ENCODE measurements around the gene F2RL3.
"Not testable (repeated sequence)": the region's sequence is repeated elsewhere in the genome, so short reads cannot be mapped to it uniquely, and the experiment has no call there.

Gene F2RL3

DNA sequence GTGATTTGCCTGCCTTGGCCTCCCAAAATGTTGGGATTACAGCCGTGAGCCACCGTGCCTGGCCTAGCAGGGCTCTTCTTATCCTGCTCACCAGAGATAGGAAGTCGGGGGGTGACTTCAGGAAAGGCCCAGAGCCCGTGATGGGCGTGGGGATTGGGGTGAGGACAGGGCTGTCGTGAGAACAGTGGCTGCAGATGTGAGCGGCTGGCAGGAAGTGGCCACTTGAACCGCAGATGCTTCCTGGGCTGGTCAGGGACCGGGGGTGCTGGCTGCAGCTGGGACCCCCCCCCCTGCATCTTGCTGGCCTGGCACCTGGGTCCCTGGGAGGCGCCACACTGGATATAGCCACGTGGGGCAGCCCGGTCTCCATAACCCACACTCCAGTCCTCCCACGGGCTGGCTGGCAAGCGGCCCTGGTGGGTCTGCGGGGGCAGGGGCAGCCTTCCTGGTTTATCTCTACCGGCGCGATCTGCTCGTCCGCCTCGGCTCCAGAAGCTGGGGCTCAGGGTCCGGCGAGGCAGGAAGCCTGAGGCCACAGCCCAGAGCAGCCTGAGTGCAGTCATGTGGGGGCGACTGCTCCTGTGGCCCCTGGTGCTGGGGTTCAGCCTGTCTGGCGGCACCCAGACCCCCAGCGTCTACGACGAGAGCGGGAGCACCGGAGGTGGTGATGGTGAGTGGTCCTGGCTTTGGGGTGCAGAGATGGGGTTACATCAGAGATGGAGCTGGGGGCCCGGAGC is at the start of gene F2RL3:
Gene F2RL3, plus strand, starts transcription at position 371 of the 737 bp plus-strand sequence. Its CDS starts 191 bp downstream, at position 562.
- no peak for DNase-seq (ENCODE audit: low read depth)

DNA sequence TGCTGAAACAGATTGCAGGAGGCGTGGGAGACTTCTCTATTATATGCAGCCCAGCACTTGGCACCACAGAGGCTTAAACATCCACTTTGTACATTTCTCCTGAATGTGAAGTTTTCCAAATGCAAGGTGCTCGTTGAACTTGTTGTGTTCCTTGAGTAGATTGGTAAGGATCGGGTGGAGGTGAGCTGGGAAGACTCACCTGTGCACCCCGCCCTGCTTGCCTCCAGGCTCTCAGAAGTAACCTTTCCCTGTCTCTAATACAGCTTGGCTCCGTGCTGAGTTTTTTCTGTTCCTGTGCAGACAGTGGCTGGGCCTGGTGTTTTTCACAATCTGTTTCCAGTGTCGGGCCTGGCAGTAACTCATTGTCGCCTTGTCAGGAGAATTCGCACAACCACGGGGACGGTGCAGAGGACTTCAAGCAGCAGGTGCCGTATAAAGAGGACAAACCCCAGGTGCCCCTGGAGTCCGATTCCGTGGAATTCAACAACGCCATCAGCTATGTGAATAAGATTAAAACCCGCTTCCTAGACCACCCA is 47.3 kb upstream of the F2RL3 start:
- no peak for DNase-seq (ENCODE audit: low read depth)

DNA sequence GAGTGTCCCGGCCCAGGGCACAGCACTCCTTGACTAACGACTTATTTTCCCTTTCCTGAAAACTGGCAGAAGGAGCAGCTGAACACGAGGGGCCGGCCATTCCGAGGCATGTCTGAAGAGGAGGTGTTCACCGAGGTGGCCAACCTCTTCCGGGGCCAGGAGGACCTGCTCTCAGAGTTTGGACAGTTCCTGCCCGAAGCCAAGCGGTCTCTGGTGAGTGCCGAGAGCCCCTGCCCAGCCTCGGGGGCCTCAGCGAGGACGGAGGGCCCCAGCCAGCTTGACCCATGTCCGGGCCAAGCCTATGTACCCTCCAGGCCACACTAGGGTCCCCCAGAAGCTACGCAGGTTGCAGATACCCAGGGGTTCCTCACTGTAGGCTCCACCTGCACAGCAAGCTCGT is 41.9 kb upstream of the F2RL3 start:
- DNase-seq (ENCODE audit: low read depth) = no peak

DNA sequence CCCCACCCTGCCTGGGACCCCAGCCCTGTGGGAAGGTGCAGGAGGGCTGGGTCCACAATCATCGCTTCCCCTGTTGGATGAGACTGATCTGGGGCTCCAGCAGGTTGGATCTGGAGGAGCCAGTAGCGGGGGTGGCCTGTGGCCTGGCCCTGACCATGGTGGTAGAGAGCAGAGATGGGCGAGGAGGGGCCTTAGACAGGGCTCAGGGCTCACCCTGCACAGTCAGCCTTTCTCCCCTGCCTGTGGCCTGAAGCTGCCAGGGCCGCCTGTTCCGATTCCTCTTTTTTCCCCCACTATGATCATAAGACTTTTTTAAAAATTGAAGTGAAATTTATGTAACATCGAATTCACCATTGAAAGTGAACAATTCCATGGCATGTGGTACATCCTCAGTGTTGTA is 41.4 kb upstream of the F2RL3 start:
- no peak for DNase-seq (ENCODE audit: low read depth)

DNA sequence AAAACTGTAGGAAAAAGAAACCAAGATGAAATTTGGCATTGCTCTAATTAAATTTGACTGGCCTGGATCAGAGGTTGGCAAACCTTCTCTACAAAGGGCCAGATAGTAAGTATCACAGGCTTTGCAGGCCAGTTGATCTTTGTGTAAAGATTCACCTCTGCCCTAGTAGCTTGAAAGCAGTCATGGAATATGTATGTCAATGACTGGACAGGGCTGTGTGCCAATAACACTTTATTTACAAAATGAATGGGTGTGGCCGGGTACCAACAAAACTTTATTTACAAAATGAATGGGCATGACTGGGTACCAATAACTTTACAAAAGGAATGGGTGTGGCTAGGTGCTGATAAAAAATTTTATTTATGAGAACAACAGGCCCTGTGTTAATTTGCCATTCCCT is 39.6 kb upstream of the F2RL3 start:
- no peak for DNase-seq (ENCODE audit: low read depth)

DNA sequence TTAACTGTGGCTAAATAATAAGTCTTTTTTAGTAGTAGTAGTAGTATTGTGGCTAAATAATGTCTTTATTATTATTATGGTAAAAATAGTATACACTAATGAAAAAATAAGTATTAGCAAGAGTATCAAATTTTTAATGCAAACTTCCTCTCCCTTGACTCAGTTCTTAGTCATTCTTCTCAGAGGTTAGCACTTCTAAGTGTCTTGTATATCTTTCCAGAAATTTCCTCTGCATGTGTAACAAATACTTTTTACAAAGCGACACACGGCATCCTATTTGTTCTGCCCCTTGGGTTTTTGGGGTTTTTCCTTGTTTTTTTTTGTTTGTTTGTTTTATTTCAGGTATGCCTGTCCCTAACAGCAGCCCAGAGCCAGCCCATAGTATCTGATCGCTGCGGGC is 38.7 kb upstream of the F2RL3 start:
- no peak for DNase-seq (ENCODE audit: low read depth)

DNA sequence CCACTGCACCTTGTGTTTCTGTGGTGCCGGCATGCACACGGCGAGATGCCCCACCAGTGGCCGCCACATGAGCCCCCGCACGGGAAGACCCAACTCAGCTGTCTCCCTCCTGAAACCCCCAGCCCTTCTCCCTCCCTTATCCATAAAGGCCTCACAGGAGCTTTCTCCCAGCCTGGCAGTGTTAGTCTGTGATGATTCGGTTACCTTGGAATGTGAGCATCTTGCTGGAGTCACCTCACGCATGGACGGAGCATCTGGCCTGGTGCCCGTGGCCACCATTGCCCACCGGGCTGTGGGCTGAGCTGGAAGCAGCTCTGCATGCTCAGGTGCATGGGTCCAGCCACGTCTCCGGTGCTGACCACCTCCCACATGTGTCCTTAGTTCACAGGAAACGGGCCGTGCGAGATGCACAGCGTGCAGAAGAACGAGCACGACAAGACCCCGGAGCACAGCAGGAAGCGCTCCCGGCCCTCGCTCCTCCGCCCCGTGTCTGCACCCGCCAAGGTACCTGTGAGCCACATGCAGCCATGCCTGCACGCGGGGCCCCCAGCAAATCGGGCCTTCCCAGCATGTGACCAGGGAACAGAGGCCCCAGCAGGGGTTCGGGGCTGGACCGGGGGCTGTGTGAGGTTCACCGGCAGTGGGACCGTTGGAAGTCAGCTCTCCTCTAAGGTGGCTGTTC is 37.6 kb upstream of the F2RL3 start:
- no peak for DNase-seq (ENCODE audit: low read depth)

DNA sequence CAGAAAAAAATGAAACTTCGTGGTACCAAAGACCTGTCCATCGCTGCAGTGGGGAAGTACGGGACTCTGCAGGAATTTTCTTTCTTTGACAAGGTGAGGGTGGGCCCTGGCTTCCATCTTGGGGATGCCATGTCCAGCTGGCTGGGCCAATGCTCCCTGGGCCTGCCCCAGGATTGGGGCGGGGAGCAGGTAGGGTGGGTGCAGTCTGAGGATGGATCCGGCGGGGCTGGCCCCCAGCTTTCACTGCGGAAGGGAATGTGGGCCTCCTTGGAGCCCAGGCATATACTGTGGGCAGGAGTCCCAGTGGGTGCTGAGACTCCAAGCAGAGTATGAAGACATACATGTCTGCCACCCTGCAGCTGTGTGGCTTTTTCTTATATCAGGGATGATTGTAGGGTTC is 35.7 kb upstream of the F2RL3 start:
- no peak for DNase-seq (ENCODE audit: low read depth)

DNA sequence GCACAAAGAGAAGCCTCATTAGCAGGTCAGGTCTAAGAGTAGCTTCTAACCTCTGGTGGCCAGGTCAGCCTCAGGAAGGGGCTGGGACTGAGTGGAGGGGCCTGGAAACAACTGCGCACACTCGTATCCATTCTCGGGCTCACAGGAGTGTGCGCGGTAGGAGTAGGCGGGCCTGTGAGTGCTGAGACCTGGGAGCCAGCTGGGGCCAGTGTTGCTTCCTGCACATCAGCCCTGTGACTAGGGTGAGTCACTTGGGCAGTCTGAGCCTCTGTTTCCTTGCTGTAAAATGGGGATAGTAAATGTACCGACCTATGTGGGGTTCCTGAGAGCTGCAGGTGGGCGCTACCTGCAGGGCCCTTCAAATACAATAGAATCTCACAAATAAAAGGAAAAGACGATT is 32.7 kb upstream of the F2RL3 start:
- DNase-seq (ENCODE audit: low read depth) = no peak

DNA sequence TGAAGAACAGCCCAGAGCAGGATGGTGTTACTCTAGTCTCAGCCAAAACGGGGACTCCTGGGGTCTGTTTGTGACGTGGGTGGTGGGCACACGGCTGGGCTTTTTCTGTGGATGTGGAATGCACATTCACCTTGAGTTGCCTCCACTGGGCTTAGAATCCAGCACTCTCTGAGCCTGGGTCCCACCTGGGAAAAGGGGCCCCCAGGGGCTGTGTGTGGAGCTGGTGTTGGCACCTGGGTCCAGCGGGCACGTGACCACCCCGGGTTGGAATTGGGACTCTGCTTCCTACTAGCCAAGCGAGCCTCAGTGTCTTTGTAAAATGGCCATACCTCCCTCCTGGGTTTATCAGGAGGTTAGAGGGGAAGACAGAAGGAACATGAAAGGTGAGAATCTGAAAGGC is 29.2 kb upstream of the F2RL3 start:
- no peak for DNase-seq (ENCODE audit: low read depth)

DNA sequence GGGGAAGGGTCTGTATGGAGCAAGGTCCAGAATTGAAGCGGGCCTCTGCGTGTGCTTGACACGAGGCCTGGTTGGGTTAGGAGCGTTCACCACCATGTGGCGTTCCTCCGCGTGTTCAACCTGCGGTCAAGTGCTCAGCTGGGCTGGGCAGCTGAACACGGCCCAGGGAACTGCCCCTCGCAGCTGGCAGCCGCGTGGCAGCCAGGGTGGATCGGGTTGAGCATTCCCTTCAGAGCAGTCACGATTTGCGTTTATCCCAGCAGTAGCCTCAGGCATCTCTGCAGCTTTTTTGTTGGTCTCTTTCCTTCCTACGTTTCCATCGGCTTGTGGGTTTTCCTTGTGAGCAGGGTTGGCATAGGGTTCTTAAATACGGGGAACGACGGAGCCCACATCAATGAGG is 28.7 kb upstream of the F2RL3 start:
- no peak for DNase-seq (ENCODE audit: low read depth)

DNA sequence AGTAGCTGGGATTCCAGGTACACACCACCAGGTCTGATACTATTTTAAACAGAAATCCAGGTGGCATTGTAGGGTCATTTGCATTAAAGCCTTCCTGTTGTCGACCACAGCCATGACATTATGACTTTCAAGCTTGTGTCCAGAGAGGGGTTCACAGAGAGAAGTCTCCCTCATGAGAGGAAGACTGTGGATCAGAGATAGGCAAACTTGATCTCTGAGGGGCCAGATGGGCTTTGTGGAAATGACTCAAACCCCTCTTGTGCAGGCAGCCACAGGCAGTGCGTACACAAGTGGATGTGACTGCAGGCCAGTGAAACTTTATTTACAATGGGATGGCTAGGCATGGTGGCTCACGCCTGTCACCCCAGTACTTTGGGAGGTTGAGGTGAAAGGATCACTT is 27.8 kb upstream of the F2RL3 start:
- no peak for DNase-seq (ENCODE audit: low read depth)

DNA sequence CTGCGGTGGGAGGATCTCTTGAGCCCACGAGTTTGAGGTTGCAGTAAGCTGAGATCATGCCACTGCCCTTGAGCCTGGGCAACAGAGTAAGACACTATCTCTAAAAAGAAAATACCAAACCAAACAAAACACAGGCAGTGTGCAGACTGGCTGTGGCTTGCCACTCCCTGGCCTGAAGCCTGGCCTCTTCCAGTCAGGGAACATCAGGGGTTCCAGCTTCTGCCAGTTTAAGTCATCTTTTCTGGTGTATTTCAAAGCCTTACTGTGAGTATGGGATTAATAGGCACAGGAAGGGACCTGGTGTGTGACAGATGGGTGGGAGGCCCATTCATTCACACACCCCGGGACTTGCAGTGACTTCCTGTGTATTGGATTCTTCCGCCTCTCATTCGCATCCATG is 27.0 kb upstream of the F2RL3 start:
- no peak for DNase-seq (ENCODE audit: low read depth)

DNA sequence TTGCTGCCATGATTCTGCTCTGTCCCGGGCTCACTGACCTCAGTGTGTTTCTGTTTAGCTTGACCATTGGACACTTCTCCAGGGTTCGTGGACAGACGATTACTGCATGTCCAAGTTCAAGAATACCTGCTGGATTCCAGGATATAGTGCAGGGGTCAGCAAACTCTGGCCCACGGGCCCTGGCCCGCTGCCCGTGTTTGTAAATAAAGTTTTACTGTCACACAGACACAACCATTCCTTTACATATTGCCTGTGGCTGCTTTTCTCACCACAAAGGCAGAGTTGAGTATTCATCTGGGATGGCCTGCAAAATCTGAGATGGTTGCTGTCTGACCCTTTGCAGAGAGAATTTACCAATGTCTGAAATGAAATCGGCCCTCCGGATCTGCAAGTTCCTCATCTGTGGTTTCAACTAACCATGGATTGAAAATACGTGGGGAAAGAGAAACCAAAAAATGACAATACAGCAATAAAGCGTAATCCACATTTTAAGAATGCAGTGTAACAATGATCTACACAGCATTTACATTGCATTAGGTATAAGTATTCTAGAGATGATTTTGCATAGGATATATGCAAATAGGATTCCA is 25.9 kb upstream of the F2RL3 start:
- DNase-seq (ENCODE audit: low read depth) = no peak

DNA sequence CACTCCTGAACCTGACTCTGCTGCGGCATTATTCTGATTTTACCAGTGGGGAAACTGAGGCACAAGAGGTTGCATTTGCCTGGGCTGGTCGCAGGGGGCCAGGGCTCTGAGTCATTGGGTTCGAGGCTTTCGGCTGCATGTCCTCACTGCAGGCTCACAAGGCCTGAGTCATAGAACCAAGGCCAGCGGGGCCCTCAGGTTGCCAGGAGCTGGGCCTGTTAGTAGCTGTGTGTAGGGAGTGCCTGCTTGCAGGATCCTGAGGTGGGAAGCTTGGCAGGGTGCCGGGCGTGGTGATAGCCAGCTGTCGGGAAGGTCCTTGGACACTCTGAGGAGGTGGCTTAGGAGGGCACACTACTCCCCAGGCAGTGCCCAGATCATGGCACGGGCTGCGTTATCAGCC is 21.6 kb upstream of the F2RL3 start:
- DNase-seq (ENCODE audit: low read depth) = no peak

DNA sequence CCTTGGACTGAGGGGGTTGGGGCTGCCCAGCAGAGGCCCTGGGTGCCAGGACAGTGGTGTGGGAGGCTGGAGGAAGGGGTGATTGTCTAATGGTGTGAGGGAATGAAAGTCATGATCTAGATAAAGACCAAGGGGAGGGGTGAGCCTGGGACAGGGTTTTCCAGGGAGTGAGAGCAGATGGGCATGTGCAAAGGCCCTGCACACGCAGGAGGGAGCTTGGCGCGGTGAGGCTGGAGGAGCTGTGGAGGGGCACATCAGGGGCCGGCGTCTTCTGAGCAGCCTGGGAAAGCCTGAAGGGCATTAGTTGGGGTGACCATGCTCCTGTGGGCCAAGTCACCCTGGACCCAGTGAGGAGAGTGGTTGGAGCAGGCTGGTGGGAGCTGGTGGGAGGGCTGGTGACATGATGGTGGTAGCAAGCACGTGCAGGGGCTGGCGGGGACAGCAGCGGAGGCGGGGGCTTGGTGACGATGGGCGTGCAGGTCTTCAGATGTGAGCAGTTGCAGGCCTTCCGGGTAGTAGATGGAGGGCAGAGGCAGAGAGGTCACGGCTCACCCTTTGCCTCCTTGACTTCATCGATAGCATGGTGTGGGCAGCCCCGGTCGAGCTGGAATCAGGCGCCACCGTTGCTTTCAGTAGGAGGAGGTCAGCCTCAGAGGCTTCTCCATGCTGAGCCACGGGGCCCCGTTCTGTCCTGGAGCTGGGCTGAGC is 20.2 kb upstream of the F2RL3 start:
- DNase-seq (ENCODE audit: low read depth) = no peak

DNA sequence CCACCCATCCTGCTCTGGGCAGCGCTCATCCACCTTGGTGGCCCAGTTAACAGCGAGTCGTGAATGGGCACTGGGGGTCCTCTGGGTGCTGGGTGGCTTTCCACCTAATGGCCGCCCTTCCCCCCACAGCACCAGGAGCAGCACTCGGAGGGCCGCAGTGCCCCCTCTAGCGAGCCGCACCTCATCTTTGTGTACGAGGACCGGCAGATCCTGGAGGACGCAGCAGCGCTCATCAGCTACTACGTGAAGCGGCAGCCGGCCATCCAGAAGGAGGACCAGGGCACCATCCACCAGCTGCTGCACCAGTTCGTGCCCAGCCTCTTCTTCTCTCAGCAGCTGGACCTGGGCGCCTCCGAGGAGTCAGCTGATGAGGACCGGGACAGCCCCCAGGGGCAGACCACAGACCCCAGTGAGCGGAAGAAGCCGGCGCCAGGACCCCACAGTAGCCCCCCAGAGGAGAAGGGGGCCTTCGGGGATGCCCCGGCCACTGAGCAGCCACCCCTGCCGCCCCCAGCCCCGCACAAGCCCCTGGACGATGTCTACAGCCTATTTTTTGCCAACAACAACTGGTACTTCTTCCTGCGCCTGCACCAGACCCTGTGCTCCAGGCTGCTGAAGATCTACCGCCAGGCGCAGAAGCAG is 19.3 kb upstream of the F2RL3 start:
- no peak for DNase-seq (ENCODE audit: low read depth)

DNA sequence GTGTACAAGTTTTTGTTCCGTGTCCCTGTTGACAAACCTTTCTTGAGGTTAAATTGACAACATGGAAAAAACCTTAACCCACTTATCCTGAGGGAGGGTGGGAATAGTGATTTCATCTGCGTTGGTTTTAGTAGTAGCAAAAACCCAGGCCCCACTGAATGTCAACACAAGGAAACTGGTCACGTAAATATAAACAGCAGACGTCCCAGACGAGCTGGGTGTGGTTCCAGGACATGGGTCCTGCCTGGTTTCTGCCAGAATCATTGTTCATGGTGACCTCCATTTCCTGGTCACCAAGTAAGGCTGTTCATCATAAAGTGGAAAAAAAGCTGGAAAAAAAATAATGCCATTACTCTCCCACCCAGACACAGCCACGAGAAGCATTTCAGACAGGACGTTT is 16.9 kb upstream of the F2RL3 start:
- no peak for DNase-seq (ENCODE audit: low read depth)

DNA sequence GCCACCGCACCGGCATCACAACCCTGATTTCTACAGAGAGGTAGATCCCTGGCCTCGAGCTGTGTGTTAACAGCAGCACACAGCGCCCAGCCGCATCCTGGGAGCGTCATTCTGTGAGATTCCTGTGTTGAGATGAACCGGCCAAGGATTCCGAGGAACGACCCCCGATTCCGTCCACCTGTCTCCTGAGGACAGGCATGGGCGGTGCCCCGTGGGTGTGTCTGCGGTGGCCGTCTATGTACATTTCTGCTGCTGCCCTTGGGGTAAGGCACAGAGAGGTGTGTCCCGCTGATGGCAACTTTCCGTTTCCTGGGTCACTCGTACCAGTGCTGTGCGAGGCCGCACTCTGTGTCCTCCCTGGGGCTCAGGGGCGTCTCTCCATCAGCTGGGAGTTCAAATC is 16.1 kb upstream of the F2RL3 start:
- no peak for DNase-seq (ENCODE audit: low read depth)

DNA sequence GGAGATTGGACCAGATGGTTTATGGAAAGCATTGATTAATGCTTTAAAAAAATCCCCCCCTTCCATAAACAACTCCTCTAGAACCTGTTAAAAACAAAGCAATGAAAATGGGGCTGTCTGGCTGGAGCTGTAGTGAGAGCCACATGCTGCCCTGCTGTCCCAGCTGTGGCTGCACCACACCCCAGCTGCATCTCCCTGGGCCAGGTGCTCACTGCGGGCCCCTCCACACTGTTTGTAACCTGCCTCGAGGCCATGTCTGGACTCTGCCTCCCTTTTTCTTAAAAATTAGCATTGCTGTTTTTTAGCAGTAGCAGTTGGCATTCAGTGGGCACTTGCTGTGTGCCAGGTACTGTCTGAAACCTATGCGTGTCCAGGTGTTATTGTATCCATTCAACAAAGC is 15.2 kb upstream of the F2RL3 start:
- DNase-seq (ENCODE audit: low read depth) = no peak

DNA sequence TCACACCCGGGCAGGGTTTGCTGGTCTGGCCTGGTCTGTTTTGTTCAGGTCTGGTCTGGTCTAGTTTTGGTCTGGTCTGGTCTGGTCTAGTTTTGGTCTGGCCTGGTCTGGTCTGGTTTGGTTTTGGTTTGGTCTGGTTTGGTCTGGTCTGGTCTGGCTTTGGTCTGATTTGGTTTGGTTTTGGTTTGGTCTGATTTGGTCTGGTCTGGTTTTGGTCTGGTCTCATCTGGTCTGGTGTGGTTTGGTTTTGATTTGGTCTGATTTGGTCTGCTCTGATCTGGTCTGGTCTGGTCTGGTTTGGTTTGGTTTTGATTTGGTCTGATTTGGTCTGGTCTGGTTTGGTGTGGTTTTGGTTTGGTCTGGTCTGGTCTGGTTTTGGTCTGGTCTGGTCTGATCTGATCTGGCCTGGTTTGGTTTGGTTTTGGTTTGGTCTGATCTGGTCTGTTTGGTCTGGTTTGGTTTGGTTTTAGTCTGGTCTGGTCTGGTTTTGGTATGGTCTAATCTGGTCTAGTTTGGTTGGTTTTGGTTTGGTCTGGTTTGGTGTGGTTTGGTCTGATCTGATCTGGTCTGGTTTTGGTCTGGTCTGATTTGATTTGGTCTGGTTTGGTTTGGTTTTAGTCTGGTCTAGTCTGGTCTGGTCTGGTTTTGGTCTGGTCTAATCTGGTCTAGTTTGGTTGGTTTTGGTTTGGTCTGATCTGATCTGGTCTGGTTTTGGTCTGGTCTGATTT is 14.4 kb upstream of the F2RL3 start:
- DNase-seq (ENCODE audit: low read depth) = no peak

DNA sequence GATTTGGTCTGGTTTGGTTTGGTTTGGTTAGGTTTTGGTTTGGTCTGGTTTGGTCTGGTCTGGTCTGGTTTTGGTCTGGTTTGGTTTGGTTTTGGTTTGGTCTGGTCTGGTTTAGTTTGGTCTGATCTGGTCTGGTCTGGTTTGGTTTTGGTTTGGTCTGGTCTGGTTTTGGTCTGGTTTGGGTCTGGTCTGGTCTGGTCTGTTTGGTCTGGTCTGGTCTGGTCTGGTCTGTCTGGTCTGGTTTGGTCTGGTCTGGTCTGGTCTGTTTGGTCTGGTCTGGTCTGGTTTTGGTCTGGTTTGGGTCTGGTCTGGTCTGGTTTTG is 13.9 kb upstream of the F2RL3 start:
- DNase-seq (ENCODE audit: low read depth) = not testable (repeated sequence)

All from stimulated activated CD8-positive, alpha-beta memory T cell treated with anti-CD3 and anti-CD28 coated beads, Interleukin-12 subunit alpha, Interleukin-12 subunit beta, amount 100 ng/mL, for 1 hour (primary cell).